ENCODE measurements around the gene CNTN4.

CNTN4 gene

DNA sequence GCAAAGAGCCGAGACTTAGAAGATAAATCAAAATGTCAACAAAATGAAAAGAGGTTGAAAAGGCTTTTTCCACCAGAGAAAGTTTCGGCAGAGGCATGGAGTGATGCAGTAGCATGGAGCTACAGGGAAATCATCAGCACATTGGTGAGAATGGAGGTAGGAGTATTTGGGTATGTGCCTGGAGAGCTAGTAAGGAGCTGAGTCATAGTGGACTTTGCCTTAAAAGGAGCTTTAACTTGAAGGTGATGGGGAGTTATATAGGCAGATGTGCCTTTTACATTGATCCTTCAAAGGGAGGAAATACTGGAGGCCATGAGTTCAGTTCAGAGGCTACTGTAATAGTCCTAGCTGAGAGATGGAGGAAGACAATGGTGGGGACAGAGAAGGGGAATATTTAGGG, 967.2 kb downstream of the CNTN4 start:
- Histone ChIP-seq H3K4me3 (no peak overlapping the region), H3K27ac (no peak overlapping the region)
- DNase-seq (ENCODE audit: low spot score) = no peak
- TF ChIP-seq, protein P1, sequence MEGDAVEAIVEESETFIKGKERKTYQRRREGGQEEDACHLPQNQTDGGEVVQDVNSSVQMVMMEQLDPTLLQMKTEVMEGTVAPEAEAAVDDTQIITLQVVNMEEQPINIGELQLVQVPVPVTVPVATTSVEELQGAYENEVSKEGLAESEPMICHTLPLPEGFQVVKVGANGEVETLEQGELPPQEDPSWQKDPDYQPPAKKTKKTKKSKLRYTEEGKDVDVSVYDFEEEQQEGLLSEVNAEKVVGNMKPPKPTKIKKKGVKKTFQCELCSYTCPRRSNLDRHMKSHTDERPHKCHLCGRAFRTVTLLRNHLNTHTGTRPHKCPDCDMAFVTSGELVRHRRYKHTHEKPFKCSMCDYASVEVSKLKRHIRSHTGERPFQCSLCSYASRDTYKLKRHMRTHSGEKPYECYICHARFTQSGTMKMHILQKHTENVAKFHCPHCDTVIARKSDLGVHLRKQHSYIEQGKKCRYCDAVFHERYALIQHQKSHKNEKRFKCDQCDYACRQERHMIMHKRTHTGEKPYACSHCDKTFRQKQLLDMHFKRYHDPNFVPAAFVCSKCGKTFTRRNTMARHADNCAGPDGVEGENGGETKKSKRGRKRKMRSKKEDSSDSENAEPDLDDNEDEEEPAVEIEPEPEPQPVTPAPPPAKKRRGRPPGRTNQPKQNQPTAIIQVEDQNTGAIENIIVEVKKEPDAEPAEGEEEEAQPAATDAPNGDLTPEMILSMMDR (IDR thresholded peaks at IDR 0.05) = no peak

DNA sequence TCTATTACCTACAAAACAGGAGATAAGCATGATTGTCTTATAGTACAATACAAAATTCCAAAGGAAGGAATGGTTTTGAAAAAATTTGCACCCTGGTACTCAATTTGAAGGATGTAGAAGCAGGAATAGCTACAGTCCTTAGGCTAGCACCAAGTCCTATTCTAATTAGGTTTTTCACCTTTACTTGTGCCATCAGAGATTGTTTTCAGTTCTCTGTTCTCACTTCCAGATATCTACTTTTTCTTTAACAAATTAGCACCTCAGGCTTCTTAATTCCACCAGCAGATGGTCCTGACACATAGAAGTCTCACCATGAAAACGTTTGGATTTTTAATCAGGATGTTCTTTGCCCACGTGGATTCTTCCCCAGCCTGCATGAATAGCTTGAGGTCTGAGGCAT, 967.7 kb downstream of the CNTN4 start:
- Histone ChIP-seq H3K4me3 (no peak overlapping the region), H3K27ac (no peak overlapping the region)
- TF ChIP-seq, protein P1 (IDR thresholded peaks at IDR 0.05) = no peak
- DNase-seq (ENCODE audit: low spot score) = no peak

GRCh38 chr3:3066910-3067309, 968.2 kb downstream of the CNTN4 start:
- DNase-seq (ENCODE audit: low spot score) = no peak
- H3K4me3 ChIP-seq = no peak overlapping the region
- TF ChIP-seq, protein P1 (IDR thresholded peaks at IDR 0.05) = no peak
- H3K27ac ChIP-seq = no peak overlapping the region

GRCh38 chr3:3068358-3068881, 969.8 kb downstream of the CNTN4 start:
- H3K4me3 ChIP-seq = no peak overlapping the region
- DNase-seq (ENCODE audit: low spot score) = no peak
- no peak overlapping the region for H3K27ac ChIP-seq
- TF ChIP-seq, protein P1 (IDR thresholded peaks at IDR 0.05) = no peak

DNA sequence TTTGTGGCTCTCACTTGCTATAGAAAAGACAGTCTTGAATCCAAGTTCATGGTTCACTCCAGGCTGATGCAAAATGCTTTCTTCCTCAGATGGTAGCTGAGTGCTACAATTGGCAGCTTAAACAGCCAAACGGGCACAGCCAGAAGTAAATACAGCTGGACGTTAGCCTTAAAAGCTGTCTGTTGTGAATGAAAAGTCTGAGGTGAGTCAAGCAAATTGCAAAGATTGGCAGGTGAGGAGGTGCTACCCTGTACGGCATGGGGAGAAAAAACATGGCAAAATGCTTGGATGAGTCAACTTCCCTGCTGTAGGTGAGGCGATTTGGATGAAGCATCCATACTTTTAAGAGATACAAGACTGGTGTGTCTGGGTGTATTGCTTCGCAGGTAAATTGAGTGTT, 971.1 kb downstream of the CNTN4 start:
- no peak for DNase-seq (ENCODE audit: low spot score)
- H3K27ac ChIP-seq = no peak overlapping the region
- no peak overlapping the region for H3K4me3 ChIP-seq
- TF ChIP-seq, protein P1 (IDR thresholded peaks at IDR 0.05) = no peak

- H3K4me3 ChIP-seq = no peak overlapping the region
- TF ChIP-seq, protein P1 (IDR thresholded peaks at IDR 0.05) = no peak
- DNase-seq (ENCODE audit: low spot score) = no peak
- no peak overlapping the region for H3K27ac ChIP-seq
These were observed 972.5 kb downstream of the CNTN4 start for GRCh38 chr3:3071136-3071535.

GRCh38 chr3:3074551-3075257, 976.0 kb downstream of the CNTN4 start:
- TF ChIP-seq, protein P1 (IDR thresholded peaks at IDR 0.05) = no peak
- H3K4me3 ChIP-seq = no peak overlapping the region
- H3K27ac ChIP-seq = no peak overlapping the region
- no peak for DNase-seq (ENCODE audit: low spot score)

All from coronary artery (tissue), 2 donors.